HG03439 (cell line): Measurements from ENCODE around the gene FHIT.

ENCODE experiments used
- ATAC-seq: cut with Tn5 transposase; IDR thresholded peaks from one replicate; pipeline ENCODE4 v1.9.1; 2021; ENCODE audit warnings: mild to moderate bottlenecking, moderate library complexity; ENCODE audit not compliant: unreplicated experiment

Gene FHIT

GRCh38 chr3:61251174-61251972, at the start of gene FHIT:
FHIT (minus strand) TSS chr3:61251452.
- ATAC-seq: peak; percentile 93

- no peak for ATAC-seq
These were observed 49.5 kb upstream of the FHIT start for GRCh38 chr3:61300786-61301185.

- ATAC-seq: no peak
These were observed 48.7 kb upstream of the FHIT start for GRCh38 chr3:61300006-61300380.

- no peak for ATAC-seq
These were observed 48.2 kb upstream of the FHIT start for GRCh38 chr3:61299343-61300005.

- ATAC-seq: no peak
These were observed 46.6 kb upstream of the FHIT start for GRCh38 chr3:61297821-61298220.

GRCh38 chr3:61288446-61288845, 37.2 kb upstream of the FHIT start:
- no peak for ATAC-seq

GRCh38 chr3:61283876-61284275, 32.6 kb upstream of the FHIT start:
- ATAC-seq: no peak

GRCh38 chr3:61278713-61279112, 27.5 kb upstream of the FHIT start:
- no peak for ATAC-seq

- no peak for ATAC-seq
These were observed 26.2 kb upstream of the FHIT start for GRCh38 chr3:61277411-61277810.

- no peak for ATAC-seq
These were observed 18.2 kb upstream of the FHIT start for GRCh38 chr3:61269435-61269834.

- ATAC-seq: no peak
These were observed 17.4 kb upstream of the FHIT start for GRCh38 chr3:61268644-61269043.

- no peak for ATAC-seq
These were observed 13.0 kb upstream of the FHIT start for GRCh38 chr3:61264281-61264680.

GRCh38 chr3:61257148-61257547, 5.9 kb upstream of the FHIT start:
- ATAC-seq: no peak

- ATAC-seq: no peak
These were observed 2.5 kb upstream of the FHIT start for GRCh38 chr3:61253756-61254155.

GRCh38 chr3:61252836-61253235, 1.6 kb upstream of the FHIT start:
- no peak for ATAC-seq

GRCh38 chr3:61250784-61251173, 473 bp downstream of the FHIT start:
- ATAC-seq: no peak

GRCh38 chr3:61248496-61248895, 2.8 kb downstream of the FHIT start:
- ATAC-seq: no peak

- no peak for ATAC-seq
These were observed 4.1 kb downstream of the FHIT start for GRCh38 chr3:61247191-61247590.

GRCh38 chr3:61239871-61240270, 11.4 kb downstream of the FHIT start:
- ATAC-seq: no peak

GRCh38 chr3:61237858-61238257, 13.4 kb downstream of the FHIT start:
- no peak for ATAC-seq

GRCh38 chr3:61236556-61236955, 14.7 kb downstream of the FHIT start:
- ATAC-seq: peak; percentile 80

- no peak for ATAC-seq
These were observed 17.5 kb downstream of the FHIT start for GRCh38 chr3:61233746-61234145.

GRCh38 chr3:61231693-61232092, 19.6 kb downstream of the FHIT start:
- ATAC-seq: no peak
